Measurements from ENCODE around the gene ZNF33B. TPM values are rescaled to one million over a fixed set of nuclear protein-coding genes. Genes with fewer than 3 reads are reported as not detected.

ZNF33B gene
- total RNA-seq, 1 donor from 2014 or later, result 20.4 TPM

DNA sequence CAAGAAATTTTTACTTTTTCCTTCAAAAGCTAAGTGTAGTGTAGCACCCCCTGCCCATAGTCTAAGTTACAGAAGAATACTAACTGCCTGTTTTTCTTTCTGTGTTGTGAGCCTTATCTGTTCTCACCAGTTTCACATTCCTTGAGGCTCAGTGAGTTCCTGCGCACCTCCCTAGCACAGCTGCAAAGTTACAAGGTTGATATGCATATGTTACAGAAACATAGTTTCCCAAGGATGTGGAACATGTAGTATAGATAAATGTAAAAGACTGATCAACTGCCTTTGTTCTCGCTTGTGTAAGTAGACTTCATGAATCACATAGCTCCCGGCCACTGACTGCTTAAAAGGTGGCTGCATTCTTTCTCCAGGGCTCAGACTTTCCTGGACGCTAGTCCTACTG lies 6.7 kb upstream of the ZNF33B start:
- DNase-seq (ENCODE audit: low read depth), result no peak
- Histone ChIP-seq H3K27me3 (ENCODE audit: control insufficient read depth, insufficient read depth, low read length) (no peaks in the 10 kb centered on the region), H3K36me3 (ENCODE audit: control insufficient read depth, insufficient read depth, low read length) (no peaks in the 10 kb centered on the region), H3K4me3 (ENCODE audit: low read depth, low read length) (no peak overlapping the region)
- TF ChIP-seq, protein P1, sequence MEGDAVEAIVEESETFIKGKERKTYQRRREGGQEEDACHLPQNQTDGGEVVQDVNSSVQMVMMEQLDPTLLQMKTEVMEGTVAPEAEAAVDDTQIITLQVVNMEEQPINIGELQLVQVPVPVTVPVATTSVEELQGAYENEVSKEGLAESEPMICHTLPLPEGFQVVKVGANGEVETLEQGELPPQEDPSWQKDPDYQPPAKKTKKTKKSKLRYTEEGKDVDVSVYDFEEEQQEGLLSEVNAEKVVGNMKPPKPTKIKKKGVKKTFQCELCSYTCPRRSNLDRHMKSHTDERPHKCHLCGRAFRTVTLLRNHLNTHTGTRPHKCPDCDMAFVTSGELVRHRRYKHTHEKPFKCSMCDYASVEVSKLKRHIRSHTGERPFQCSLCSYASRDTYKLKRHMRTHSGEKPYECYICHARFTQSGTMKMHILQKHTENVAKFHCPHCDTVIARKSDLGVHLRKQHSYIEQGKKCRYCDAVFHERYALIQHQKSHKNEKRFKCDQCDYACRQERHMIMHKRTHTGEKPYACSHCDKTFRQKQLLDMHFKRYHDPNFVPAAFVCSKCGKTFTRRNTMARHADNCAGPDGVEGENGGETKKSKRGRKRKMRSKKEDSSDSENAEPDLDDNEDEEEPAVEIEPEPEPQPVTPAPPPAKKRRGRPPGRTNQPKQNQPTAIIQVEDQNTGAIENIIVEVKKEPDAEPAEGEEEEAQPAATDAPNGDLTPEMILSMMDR (IDR thresholded peaks at IDR 0.05; ENCODE audit: insufficient read depth, low read length, poor library complexity, severe bottlenecking), result no peak

DNA sequence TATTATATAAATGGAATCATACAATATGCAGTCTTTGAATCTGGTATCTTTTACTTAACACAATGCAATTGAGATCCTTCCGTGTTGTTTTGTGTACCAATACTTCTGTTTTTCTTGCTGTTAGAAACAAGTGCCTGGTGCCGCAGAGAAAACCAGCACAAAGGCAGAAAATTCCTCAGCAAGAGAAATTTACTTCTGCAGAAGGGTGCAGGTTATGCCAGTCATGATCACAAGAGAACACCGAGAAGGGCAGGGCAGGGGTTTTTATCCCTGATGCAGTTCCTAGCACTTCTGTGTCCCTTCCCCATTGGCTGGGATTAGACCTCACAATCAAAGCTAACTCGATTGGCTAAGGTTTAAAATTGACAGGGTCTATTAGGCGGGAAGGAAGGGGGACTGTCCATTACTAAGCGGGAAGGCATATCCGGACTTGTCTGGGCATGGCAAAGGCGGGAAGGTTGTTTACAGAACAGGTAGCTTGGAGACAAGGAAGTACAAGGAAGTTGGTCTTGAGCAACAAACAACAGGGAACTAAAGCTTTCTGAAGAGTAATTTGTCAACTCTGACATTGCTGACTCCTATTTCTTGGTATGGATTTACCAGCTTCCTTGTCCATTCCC lies 2.4 kb upstream of the ZNF33B start:
- no peaks in the 10 kb centered on the region for H3K36me3 ChIP-seq (ENCODE audit: control insufficient read depth, insufficient read depth, low read length)
- DNase-seq (ENCODE audit: low read depth), result no peak

DNA sequence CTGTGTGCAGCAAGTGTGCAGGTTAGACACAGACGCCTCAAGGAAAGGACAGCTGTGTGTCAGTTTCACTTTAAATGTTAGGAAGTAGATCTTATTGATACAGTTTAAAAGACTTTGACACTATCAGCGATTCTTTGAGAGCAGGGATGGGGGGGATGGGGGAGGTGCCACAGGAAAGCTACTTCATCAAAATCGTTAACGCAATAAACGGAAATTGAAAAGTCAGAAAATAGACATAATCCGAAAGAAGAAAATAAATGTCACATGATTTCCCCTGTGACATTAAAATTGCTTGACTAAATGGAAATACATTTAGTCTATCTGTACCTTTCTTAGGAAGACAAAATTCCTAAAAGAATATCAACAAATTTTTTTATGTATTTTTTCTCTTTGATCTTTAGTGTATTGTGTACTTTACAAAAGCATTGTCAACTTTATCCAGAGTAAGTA lies 476 bp upstream of the ZNF33B start:
- TF ChIP-seq, protein P1 (IDR thresholded peaks at IDR 0.05; ENCODE audit: insufficient read depth, low read length, poor library complexity, severe bottlenecking), result no peak
- Histone ChIP-seq H3K36me3 (ENCODE audit: control insufficient read depth, insufficient read depth, low read length) (no peaks in the 10 kb centered on the region), H3K27me3 (ENCODE audit: control insufficient read depth, insufficient read depth, low read length) (no peaks in the 10 kb centered on the region), H3K4me3 (ENCODE audit: low read depth, low read length) (peak overlapping the region; percentile 64)
- no peak for DNase-seq (ENCODE audit: low read depth)

More for the DNA sequence above, 2.4 kb upstream of the ZNF33B start:
- TF ChIP-seq, protein P1 (IDR thresholded peaks at IDR 0.05; ENCODE audit: insufficient read depth, low read length, poor library complexity, severe bottlenecking), result no peak
- Histone ChIP-seq H3K27me3 (ENCODE audit: control insufficient read depth, insufficient read depth, low read length) (no peaks in the 10 kb centered on the region), H3K4me3 (ENCODE audit: low read depth, low read length) (no peak overlapping the region)

DNA sequence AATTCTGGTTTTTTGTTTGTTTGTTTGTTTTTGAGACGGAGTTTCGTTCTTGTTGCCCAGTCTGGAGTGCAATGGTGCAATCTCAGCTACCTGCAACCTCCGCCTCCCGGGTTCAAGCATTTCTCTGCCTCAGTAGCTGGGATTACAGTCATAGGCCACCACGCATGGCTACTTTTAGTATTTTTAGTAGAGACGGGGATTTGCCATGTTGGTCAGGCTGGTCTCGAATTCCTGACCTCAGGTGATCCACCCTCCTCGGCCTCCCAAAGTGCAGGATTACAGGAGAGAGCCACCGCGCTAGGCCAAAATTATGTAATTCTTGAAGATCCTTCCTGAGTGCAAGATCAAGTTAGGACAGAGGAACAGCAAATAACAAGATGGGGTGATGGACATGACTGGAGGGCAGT lies 719 bp downstream of the ZNF33B start:
- TF ChIP-seq, protein P1 (IDR thresholded peaks at IDR 0.05; ENCODE audit: insufficient read depth, low read length, poor library complexity, severe bottlenecking), result no peak
- Histone ChIP-seq H3K4me3 (ENCODE audit: low read depth, low read length) (peak overlapping the region; percentile 64), H3K36me3 (ENCODE audit: control insufficient read depth, insufficient read depth, low read length) (no peaks in the 10 kb centered on the region), H3K27me3 (ENCODE audit: control insufficient read depth, insufficient read depth, low read length) (no peaks in the 10 kb centered on the region)
- DNase-seq (ENCODE audit: low read depth), result no peak

DNA sequence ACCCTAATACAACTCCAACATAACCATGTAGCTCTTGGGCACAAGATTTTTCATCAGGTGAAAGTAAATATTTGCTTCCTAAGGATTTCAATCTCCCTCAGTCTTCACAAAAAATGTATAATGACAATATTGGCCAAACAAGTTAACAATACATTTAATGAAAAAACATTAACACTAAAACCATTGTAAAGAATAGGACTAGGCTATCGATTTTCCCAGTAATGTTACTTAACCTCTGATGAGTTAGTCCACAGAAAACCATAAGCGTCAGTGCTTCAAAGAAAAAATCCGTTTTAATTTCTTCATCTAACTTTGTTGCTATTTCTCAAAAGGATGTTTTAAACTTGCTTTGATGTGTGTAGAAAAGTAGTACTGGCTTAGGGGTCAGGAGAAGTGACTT lies 1.2 kb downstream of the ZNF33B start:
- no peaks in the 10 kb centered on the region for H3K27me3 ChIP-seq (ENCODE audit: control insufficient read depth, insufficient read depth, low read length)
- peak overlapping the region; percentile 64 for H3K4me3 ChIP-seq (ENCODE audit: low read depth, low read length)
- no peak for DNase-seq (ENCODE audit: low read depth)
- H3K36me3 ChIP-seq (ENCODE audit: control insufficient read depth, insufficient read depth, low read length), result no peaks in the 10 kb centered on the region
- TF ChIP-seq, protein P1 (IDR thresholded peaks at IDR 0.05; ENCODE audit: insufficient read depth, low read length, poor library complexity, severe bottlenecking), result no peak

GRCh38 chr10:42635098-42635497 lies 3.3 kb downstream of the ZNF33B start:
- TF ChIP-seq, protein P1 (IDR thresholded peaks at IDR 0.05; ENCODE audit: insufficient read depth, low read length, poor library complexity, severe bottlenecking), result no peak
- H3K27me3 ChIP-seq (ENCODE audit: control insufficient read depth, insufficient read depth, low read length), result no peaks in the 10 kb centered on the region
- no peak overlapping the region for H3K4me3 ChIP-seq (ENCODE audit: low read depth, low read length)
- H3K36me3 ChIP-seq (ENCODE audit: control insufficient read depth, insufficient read depth, low read length), result no peaks in the 10 kb centered on the region
- no peak for DNase-seq (ENCODE audit: low read depth)
